Loucy (cell line): ENCODE data around the gene NEU4.

ENCODE experiments used
- CTCF ChIP-seq: fragments of 200-600 bp; sonication (generic); conservative IDR thresholded peaks from 2 replicates; pipeline ENCODE4 v1.5.1; 2014; ENCODE audit warnings: mild to moderate bottlenecking, antibody characterized with exemption, low read length
- EZH2phosphoT487 ChIP-seq: fragments of 200-600 bp; IDR thresholded peaks from 2 replicates; pipeline ENCODE4 v1.6.1; 2018; ENCODE audit warnings: antibody characterized with exemption, mild to moderate bottlenecking, moderate library complexity, borderline replicate concordance

GRCh38 chr2:241821460-241822263 is 12.7 kb downstream of the NEU4 start:
- TF ChIP-seq CTCF, result no peak
- TF ChIP-seq EZH2phosphoT487, result no peak
